Lower leg skin (tissue), 4 donors: ENCODE data around the gene ATE1. TPM values are rescaled to one million over a fixed set of nuclear protein-coding genes. Genes with fewer than 3 reads are reported as not detected.

Experiments used
- DNase-seq, 2 donors: peaks; one replicate each; pipeline ENCODE4 v3.0.0-alpha.2; 2019; ENCODE audit warnings: low spot score in 2 of 2
- H3K4me3 ChIP-seq: fragments of 200-600 bp; sonication (generic); 2 replicates; pipeline ENCODE4 v1.5.1; 2017; ENCODE audit warnings: mild to moderate bottlenecking, low read depth; ENCODE audit not compliant: poor library complexity, severe bottlenecking
- CTCF ChIP-seq, 3 donors: fragments of 450-650 bp; IDR thresholded peaks; one replicate each; pipeline ENCODE4 v1.5.1; 2016; ENCODE audit warnings: antibody characterized with exemption in 3 of 3, mild to moderate bottlenecking in 3 of 3, moderate library complexity in 2 of 3
- POLR2A ChIP-seq, 2 donors: fragments of 450-650 bp; IDR thresholded peaks; one replicate each; pipeline ENCODE4 v1.6.1; 2016 to 2017; ENCODE audit warnings: antibody characterized with exemption in 2 of 2, mild to moderate bottlenecking in 1 of 2, moderate library complexity in 1 of 2
- WGBS, 2 donors: methylation state at CpG; one replicate each; pipeline ENCODE4 v1.1.5; 2018; 5-methylcytosine and 5-hydroxymethylcytosine counted together
- intact Hi-C: fragments of 100-400 bp; cut with DNase I; formaldehyde crosslinking; loops from one replicate; pipeline ENCODE4 v1.15.0; 2023; ENCODE audit warnings: low total_unique reads
- total RNA-seq, 4 donors: library from RNA; depleted of rRNA; stranded (reverse); fragments of >200 nt; gene quantifications; one replicate each; pipeline ENCODE4 v1.1.0, GENCODE V29; 2016

The ATE1 gene
- total RNA-seq, 4 donors from 2014 or later = 11.5 to 22.2 (median 18.2) TPM

DNA sequence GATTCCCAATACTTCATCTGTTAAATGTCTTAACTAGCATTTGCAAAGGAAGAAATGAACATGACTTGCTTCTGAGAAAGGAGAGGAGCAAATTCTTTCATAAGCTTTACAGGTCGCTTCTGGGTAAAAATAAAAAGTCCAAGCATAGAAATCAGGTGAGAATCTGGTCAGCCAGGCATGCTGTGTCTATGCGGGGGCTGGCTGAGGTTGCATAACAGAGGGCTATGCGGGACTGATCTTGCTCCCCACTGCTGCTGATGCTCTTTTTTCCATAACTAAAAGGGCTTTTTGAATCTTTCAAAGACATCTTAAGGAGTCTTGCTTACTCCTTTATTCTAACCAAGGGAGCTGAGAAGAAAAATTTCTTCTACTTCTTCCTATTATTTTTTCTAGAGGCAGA lies 236.9 kb downstream of the ATE1 start:
- 75 to 77% methylated on average over 3 of the region's 3 CpGs for WGBS, 2 donors
- no peak for DNase-seq
- intact Hi-C loops = no loop called here
- TF ChIP-seq CTCF (IDR thresholded peaks at IDR 0.05) = no peak
- TF ChIP-seq POLR2A (IDR thresholded peaks at IDR 0.05) = no peak
- no peak overlapping the region for H3K4me3 ChIP-seq

Other genes with a start within 250 kb of the ATE1 start
- 10 to 100 TPM; 51.1 to 77.0 (median 56.1) TPM for gene NSMCE4A, start 47.2 kb upstream of the ATE1 start, total RNA-seq
- 100 to 1,000 TPM; 191 to 400 (median 261) TPM for gene TACC2, start 61.1 kb upstream of the ATE1 start, total RNA-seq